ENCODE data around the gene MAP1LC3B2. TPM values are rescaled to one million over a fixed set of nuclear protein-coding genes. Genes with fewer than 3 reads are reported as not detected.
A peak's percentile ranks its signal among the peaks of the same experiment; 100 is the strongest.

MAP1LC3B2 gene
- total and polyA plus RNA-seq, 4 donors = 1.8 to 18.5 (median 11.0) TPM

GRCh38 chr12:116544656-116545055 is 14.5 kb upstream of the MAP1LC3B2 start:
- Histone ChIP-seq H3K36me3 (ENCODE audit: control insufficient read depth, insufficient read depth, low read length) (no peaks in the 10 kb centered on the region), H3K4me1 (ENCODE audit: control insufficient read depth, insufficient read depth, low read length) (peaks cover 26% of the 10 kb centered on the region), H3K27ac (ENCODE audit: low read depth, low read length) (no peak overlapping the region), H3K4me3 (ENCODE audit: low read depth, low read length) (no peak overlapping the region), H3K9me3 (ENCODE audit: control insufficient read depth, insufficient read depth, low read length) (no peaks in the 10 kb centered on the region), H3K27me3 (ENCODE audit: control insufficient read depth, insufficient read depth, low read length) (no peaks in the 10 kb centered on the region)
- DNase-seq (ENCODE audit: low read depth in 4 of 6, low spot score in 6 of 6) = no peak
- WGBS (ENCODE audit: insufficient coverage) = 53% methylated on average over 2 of the region's 5 CpGs

GRCh38 chr12:116545144-116545543 is 14.0 kb upstream of the MAP1LC3B2 start:
- H3K27ac ChIP-seq (ENCODE audit: low read depth, low read length) = no peak overlapping the region
- H3K4me3 ChIP-seq (ENCODE audit: low read depth, low read length) = no peak overlapping the region
- no peaks in the 10 kb centered on the region for H3K9me3 ChIP-seq (ENCODE audit: control insufficient read depth, insufficient read depth, low read length)
- peaks cover 22% of the 10 kb centered on the region for H3K4me1 ChIP-seq (ENCODE audit: control insufficient read depth, insufficient read depth, low read length)
- H3K27me3 ChIP-seq (ENCODE audit: control insufficient read depth, insufficient read depth, low read length) = no peaks in the 10 kb centered on the region
- no peaks in the 10 kb centered on the region for H3K36me3 ChIP-seq (ENCODE audit: control insufficient read depth, insufficient read depth, low read length)
- WGBS (ENCODE audit: insufficient coverage) = no CpG with 5 or more reads among the region's 6 CpGs
- no peak for DNase-seq (ENCODE audit: low read depth in 4 of 6, low spot score in 6 of 6)

GRCh38 chr12:116545936-116546335 is 13.2 kb upstream of the MAP1LC3B2 start:
- 93% methylated on average over 2 of the region's 6 CpGs for WGBS (ENCODE audit: insufficient coverage)
- Histone ChIP-seq H3K27me3 (ENCODE audit: control insufficient read depth, insufficient read depth, low read length) (no peaks in the 10 kb centered on the region), H3K9me3 (ENCODE audit: control insufficient read depth, insufficient read depth, low read length) (no peaks in the 10 kb centered on the region), H3K36me3 (ENCODE audit: control insufficient read depth, insufficient read depth, low read length) (no peaks in the 10 kb centered on the region), H3K27ac (ENCODE audit: low read depth, low read length) (no peak overlapping the region), H3K4me1 (ENCODE audit: control insufficient read depth, insufficient read depth, low read length) (peaks cover 19% of the 10 kb centered on the region), H3K4me3 (ENCODE audit: low read depth, low read length) (no peak overlapping the region)
- no peak for DNase-seq (ENCODE audit: low read depth in 4 of 6, low spot score in 6 of 6)

- WGBS (ENCODE audit: insufficient coverage) = 35% methylated on average over 4 of the region's 10 CpGs
- DNase-seq (ENCODE audit: low read depth in 4 of 6, low spot score in 6 of 6) = peak in 2 of 6 donors; percentile 31 to 59
- Histone ChIP-seq H3K27me3 (ENCODE audit: control insufficient read depth, insufficient read depth, low read length) (no peaks in the 10 kb centered on the region), H3K36me3 (ENCODE audit: control insufficient read depth, insufficient read depth, low read length) (no peaks in the 10 kb centered on the region), H3K4me1 (ENCODE audit: control insufficient read depth, insufficient read depth, low read length) (peaks cover 10% of the 10 kb centered on the region), H3K9me3 (ENCODE audit: control insufficient read depth, insufficient read depth, low read length) (no peaks in the 10 kb centered on the region), H3K27ac (ENCODE audit: low read depth, low read length) (no peak overlapping the region), H3K4me3 (ENCODE audit: low read depth, low read length) (no peak overlapping the region)
These were observed 11.2 kb upstream of the MAP1LC3B2 start for GRCh38 chr12:116547955-116548501.

GRCh38 chr12:116549993-116550392 is 9.2 kb upstream of the MAP1LC3B2 start:
- Histone ChIP-seq H3K27ac (ENCODE audit: low read depth, low read length) (no peak overlapping the region), H3K4me3 (ENCODE audit: low read depth, low read length) (no peak overlapping the region), H3K4me1 (ENCODE audit: control insufficient read depth, insufficient read depth, low read length) (peaks cover 5% of the 10 kb centered on the region), H3K27me3 (ENCODE audit: control insufficient read depth, insufficient read depth, low read length) (no peaks in the 10 kb centered on the region), H3K36me3 (ENCODE audit: control insufficient read depth, insufficient read depth, low read length) (no peaks in the 10 kb centered on the region), H3K9me3 (ENCODE audit: control insufficient read depth, insufficient read depth, low read length) (no peaks in the 10 kb centered on the region)
- DNase-seq (ENCODE audit: low read depth in 4 of 6, low spot score in 6 of 6) = peak in 1 of 6 donors; percentile 61
- WGBS (ENCODE audit: insufficient coverage) = no CpG with 5 or more reads among the region's 10 CpGs

GRCh38 chr12:116551151-116551550 is 8.0 kb upstream of the MAP1LC3B2 start:
- no peaks in the 10 kb centered on the region for H3K9me3 ChIP-seq (ENCODE audit: control insufficient read depth, insufficient read depth, low read length)
- no peak overlapping the region for H3K4me3 ChIP-seq (ENCODE audit: low read depth, low read length)
- DNase-seq (ENCODE audit: low read depth in 4 of 6, low spot score in 6 of 6) = no peak
- 92% methylated on average over 2 of the region's 2 CpGs for WGBS (ENCODE audit: insufficient coverage)
- H3K4me1 ChIP-seq (ENCODE audit: control insufficient read depth, insufficient read depth, low read length) = peaks cover 5% of the 10 kb centered on the region
- H3K27ac ChIP-seq (ENCODE audit: low read depth, low read length) = no peak overlapping the region
- no peaks in the 10 kb centered on the region for H3K27me3 ChIP-seq (ENCODE audit: control insufficient read depth, insufficient read depth, low read length)
- H3K36me3 ChIP-seq (ENCODE audit: control insufficient read depth, insufficient read depth, low read length) = no peaks in the 10 kb centered on the region

GRCh38 chr12:116551619-116551951 is 7.6 kb upstream of the MAP1LC3B2 start:
- Histone ChIP-seq H3K27me3 (ENCODE audit: control insufficient read depth, insufficient read depth, low read length) (no peaks in the 10 kb centered on the region), H3K36me3 (ENCODE audit: control insufficient read depth, insufficient read depth, low read length) (no peaks in the 10 kb centered on the region), H3K27ac (ENCODE audit: low read depth, low read length) (no peak overlapping the region), H3K4me1 (ENCODE audit: control insufficient read depth, insufficient read depth, low read length) (peaks cover 5% of the 10 kb centered on the region), H3K4me3 (ENCODE audit: low read depth, low read length) (no peak overlapping the region), H3K9me3 (ENCODE audit: control insufficient read depth, insufficient read depth, low read length) (no peaks in the 10 kb centered on the region)
- no peak for DNase-seq (ENCODE audit: low read depth in 4 of 6, low spot score in 6 of 6)
- 88% methylated on average over 1 of the region's 2 CpGs for WGBS (ENCODE audit: insufficient coverage)

GRCh38 chr12:116551952-116552772 is 7.0 kb upstream of the MAP1LC3B2 start:
- DNase-seq (ENCODE audit: low read depth in 4 of 6, low spot score in 6 of 6) = no peak
- Histone ChIP-seq H3K4me1 (ENCODE audit: control insufficient read depth, insufficient read depth, low read length) (peaks cover 5% of the 10 kb centered on the region), H3K27ac (ENCODE audit: low read depth, low read length) (no peak overlapping the region), H3K4me3 (ENCODE audit: low read depth, low read length) (no peak overlapping the region), H3K36me3 (ENCODE audit: control insufficient read depth, insufficient read depth, low read length) (no peaks in the 10 kb centered on the region), H3K9me3 (ENCODE audit: control insufficient read depth, insufficient read depth, low read length) (no peaks in the 10 kb centered on the region), H3K27me3 (ENCODE audit: control insufficient read depth, insufficient read depth, low read length) (no peaks in the 10 kb centered on the region)
- 83% methylated on average over 14 of the region's 16 CpGs for WGBS (ENCODE audit: insufficient coverage)

- WGBS (ENCODE audit: insufficient coverage) = 64% methylated on average over 4 of the region's 17 CpGs
- Histone ChIP-seq H3K36me3 (ENCODE audit: control insufficient read depth, insufficient read depth, low read length) (no peaks in the 10 kb centered on the region), H3K9me3 (ENCODE audit: control insufficient read depth, insufficient read depth, low read length) (no peaks in the 10 kb centered on the region), H3K27ac (ENCODE audit: low read depth, low read length) (no peak overlapping the region), H3K4me1 (ENCODE audit: control insufficient read depth, insufficient read depth, low read length) (peaks cover 4% of the 10 kb centered on the region), H3K27me3 (ENCODE audit: control insufficient read depth, insufficient read depth, low read length) (no peaks in the 10 kb centered on the region), H3K4me3 (ENCODE audit: low read depth, low read length) (no peak overlapping the region)
- no peak for DNase-seq (ENCODE audit: low read depth in 4 of 6, low spot score in 6 of 6)
These were observed 6.3 kb upstream of the MAP1LC3B2 start for GRCh38 chr12:116552773-116553373.

Measured in spinal cord (tissue), 10 donors.